GM19193 (cell line): ENCODE measurements around the gene NOTCH4.

ENCODE experiments used
- POLR2A ChIP-seq: IDR thresholded peaks from 4 replicates; pipeline ENCODE4 v1.6.1; 2011; ENCODE audit not compliant: insufficient read depth, insufficient read length; ENCODE audit errors: extremely low read depth

NOTCH4 gene

GRCh38 chr6:32223258-32224235, at the start of gene NOTCH4:
Gene NOTCH4 (minus strand): TSS chr6:32224067. CDS start chr6:32223928, 139 bp downstream.
- no peak for TF ChIP-seq POLR2A

GRCh38 chr6:32271429-32271828, 47.6 kb upstream of the NOTCH4 start:
- no peak for TF ChIP-seq POLR2A

- no peak for TF ChIP-seq POLR2A
Measured at GRCh38 chr6:32267035-32267434, 43.2 kb upstream of the NOTCH4 start.

- TF ChIP-seq POLR2A = peak; percentile 60
Measured at GRCh38 chr6:32255199-32256153, 31.6 kb upstream of the NOTCH4 start.

DNA sequence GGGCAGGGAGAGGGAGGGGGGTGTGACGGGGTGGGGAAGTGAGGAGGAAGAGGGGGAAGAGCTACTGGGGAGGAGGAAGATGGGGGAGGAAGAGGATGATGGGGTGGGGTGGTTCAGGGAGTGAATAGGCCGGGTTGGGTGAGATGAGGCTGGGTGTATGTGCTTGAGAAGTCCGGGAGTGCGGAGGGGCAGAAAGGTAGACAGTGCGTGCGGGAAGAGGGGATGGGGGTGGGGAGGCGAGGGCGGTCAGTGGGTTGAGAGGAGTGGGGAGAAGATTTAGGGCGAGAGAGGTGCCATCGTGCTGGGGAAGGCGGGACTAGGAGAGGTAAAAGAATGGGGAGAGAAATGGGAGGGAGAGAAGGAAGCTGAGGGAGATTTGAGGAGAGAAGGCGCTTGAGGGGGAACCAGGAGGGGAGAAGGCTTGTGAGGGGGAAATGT, 30.9 kb upstream of the NOTCH4 start:
- TF ChIP-seq POLR2A = no peak

GRCh38 chr6:32252331-32253009, 28.6 kb upstream of the NOTCH4 start:
- TF ChIP-seq POLR2A = no peak

DNA sequence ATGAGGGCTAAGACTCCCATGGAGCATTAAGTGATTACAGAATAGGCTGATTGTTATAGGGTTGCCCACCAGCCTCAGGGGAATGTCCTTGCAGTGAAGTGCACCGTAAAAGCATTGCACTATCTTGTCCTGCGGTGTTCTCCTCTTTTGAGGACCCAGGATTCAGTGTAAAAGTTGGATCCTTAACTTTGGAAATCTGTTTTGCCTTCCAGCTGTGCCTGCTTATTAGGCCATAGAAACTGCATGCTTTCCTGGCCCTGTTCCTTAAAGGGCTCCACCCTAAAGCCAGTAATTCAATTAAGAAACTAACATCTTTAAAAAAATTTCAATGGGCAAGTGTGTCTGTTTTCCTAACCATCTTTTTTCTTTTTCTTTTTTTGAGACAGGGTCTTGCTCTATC, 25.4 kb upstream of the NOTCH4 start:
- TF ChIP-seq POLR2A = no peak

DNA sequence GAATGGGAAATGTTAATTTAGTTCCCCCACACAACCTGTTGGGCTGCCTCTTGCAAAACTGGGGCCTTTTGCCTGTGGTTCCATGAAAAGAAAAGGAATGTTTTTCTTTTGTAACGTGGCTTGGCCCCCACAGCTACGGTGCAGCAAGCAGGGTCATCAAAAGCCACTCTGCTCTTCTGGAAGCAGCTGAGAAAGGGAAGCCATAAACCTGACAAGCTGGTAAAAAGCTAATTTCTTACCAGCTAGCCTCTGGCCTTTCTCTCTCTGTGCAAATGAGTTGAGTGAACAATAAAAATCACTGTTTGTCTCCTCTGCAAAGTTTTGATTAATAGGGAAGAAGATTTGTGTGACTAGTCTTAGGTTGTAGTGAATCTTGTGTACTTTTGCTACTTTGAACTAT, 23.5 kb upstream of the NOTCH4 start:
- TF ChIP-seq POLR2A = no peak

- TF ChIP-seq POLR2A = no peak
Measured at GRCh38 chr6:32244946-32245398, 21.1 kb upstream of the NOTCH4 start.

GRCh38 chr6:32244270-32244669, 20.4 kb upstream of the NOTCH4 start:
- no peak for TF ChIP-seq POLR2A

- no peak for TF ChIP-seq POLR2A
Measured at GRCh38 chr6:32240686-32241085, 16.8 kb upstream of the NOTCH4 start.

DNA sequence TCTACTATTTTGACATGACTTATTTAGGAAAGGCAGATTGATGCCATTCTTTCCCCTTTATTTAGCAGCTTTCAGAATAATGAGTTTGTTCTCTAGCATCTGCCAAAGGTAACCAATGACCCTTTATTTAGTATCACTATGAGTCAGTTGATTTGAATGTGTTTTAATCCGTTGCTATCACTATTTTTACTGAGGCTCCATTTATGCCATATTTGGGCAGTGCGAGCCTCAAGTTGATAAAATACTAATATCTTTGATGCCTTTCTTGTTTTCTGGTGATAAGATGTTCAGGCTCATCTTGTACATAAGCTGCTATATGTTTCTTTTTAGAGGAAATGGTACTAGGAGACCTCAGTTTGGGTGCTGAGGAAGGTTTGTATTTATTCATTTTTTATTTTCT, 15.6 kb upstream of the NOTCH4 start:
- no peak for TF ChIP-seq POLR2A

GRCh38 chr6:32234934-32235333, 11.1 kb upstream of the NOTCH4 start:
- no peak for TF ChIP-seq POLR2A

DNA sequence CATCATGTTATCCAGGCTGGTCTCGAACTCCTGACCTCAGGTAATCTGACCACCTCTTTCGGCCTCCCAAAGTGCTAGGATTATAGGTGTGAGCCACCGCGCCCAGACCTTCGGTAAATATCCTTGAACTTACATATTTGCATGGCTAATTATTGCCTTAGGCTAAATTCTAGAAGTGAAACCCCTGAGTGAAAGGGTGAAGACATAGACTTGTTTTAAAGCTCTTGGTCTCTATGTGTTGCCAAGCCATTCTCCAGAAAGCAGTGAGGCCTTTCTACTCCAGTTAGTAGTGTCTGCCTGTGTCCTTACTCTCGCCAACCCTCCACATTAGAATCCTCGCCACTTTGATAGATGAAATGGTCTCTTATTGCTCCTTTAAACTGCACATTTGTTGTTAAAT, 2.6 kb upstream of the NOTCH4 start:
- TF ChIP-seq POLR2A = no peak
